GM12874 (cell line): ENCODE measurements around the gene OLIG2.

ENCODE experiments used
- CTCF ChIP-seq: IDR thresholded peaks from 2 replicates; pipeline ENCODE4 v1.5.1; 2011; ENCODE audit warnings: low read depth, mild to moderate bottlenecking, control low read depth, low read length, moderate library complexity; ENCODE audit not compliant: insufficient read depth

Gene OLIG2

GRCh38 chr21:33059380-33059841 lies 33.7 kb downstream of the OLIG2 start:
- no peak for TF ChIP-seq CTCF

- TF ChIP-seq CTCF: no peak
Observed at GRCh38 chr21:33061233-33061632, 35.5 kb downstream of the OLIG2 start.

GRCh38 chr21:33063375-33063883 lies 37.7 kb downstream of the OLIG2 start:
- no peak for TF ChIP-seq CTCF

- TF ChIP-seq CTCF: no peak
Observed at GRCh38 chr21:33063907-33064622, 38.3 kb downstream of the OLIG2 start.

GRCh38 chr21:33064623-33065390 lies 39.1 kb downstream of the OLIG2 start:
- no peak for TF ChIP-seq CTCF

- TF ChIP-seq CTCF: no peak
Observed at GRCh38 chr21:33067043-33067442, 41.3 kb downstream of the OLIG2 start.

GRCh38 chr21:33067457-33067856 lies 41.7 kb downstream of the OLIG2 start:
- no peak for TF ChIP-seq CTCF
